Fibroblast of villous mesenchyme (primary cell): ENCODE data around the gene SUCNR1. TPM values are rescaled to one million over a fixed set of nuclear protein-coding genes. Genes with fewer than 3 reads are reported as not detected.
"Not testable (repeated sequence)": the region's sequence is repeated elsewhere in the genome, so short reads cannot be mapped to it uniquely, and the experiment has no call there.

Experiments
- DNase-seq: peaks from one replicate; pipeline ENCODE4 v3.0.0-alpha.2; 2010; ENCODE audit warnings: low read depth
- H3K4me3 ChIP-seq: 2 replicates; pipeline ENCODE4 v1.5.1; 2011; ENCODE audit warnings: low read depth, mild to moderate bottlenecking, low read length
- total RNA-seq: library from RNA; depleted of rRNA; stranded (reverse); fragments of >200 nt; gene quantifications from 2 replicates; pipeline ENCODE4 v1.2.3, GENCODE V29; 2012
- TF ChIP-seq, protein P1 (sequence below): IDR thresholded peaks from 2 replicates; pipeline ENCODE4 v1.5.1; 2012; ENCODE audit warnings: low read depth, mild to moderate bottlenecking, low read length; ENCODE audit not compliant: insufficient read depth

The SUCNR1 gene
- total RNA-seq, 1 donor, result 0.43 TPM

DNA sequence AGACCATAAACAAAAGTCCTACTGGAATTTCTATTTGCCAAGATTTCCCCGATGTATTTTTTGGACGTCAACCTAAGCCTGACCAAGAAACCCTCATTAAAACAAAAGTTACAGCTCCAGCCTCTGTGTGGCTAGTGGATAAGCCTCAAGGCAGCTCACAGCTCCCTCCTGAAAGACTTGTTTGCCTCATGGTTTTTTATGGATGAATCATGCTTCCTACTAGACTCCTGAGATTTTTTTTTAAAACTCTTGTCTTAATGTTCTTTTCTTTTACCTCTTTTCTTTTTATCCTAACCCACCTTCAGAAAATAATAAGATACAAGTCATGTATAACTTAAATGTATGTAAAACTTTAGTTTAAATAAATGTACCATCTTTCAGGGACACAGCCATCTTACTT lies 52.4 kb downstream of the SUCNR1 start:
- TF ChIP-seq, protein P1, sequence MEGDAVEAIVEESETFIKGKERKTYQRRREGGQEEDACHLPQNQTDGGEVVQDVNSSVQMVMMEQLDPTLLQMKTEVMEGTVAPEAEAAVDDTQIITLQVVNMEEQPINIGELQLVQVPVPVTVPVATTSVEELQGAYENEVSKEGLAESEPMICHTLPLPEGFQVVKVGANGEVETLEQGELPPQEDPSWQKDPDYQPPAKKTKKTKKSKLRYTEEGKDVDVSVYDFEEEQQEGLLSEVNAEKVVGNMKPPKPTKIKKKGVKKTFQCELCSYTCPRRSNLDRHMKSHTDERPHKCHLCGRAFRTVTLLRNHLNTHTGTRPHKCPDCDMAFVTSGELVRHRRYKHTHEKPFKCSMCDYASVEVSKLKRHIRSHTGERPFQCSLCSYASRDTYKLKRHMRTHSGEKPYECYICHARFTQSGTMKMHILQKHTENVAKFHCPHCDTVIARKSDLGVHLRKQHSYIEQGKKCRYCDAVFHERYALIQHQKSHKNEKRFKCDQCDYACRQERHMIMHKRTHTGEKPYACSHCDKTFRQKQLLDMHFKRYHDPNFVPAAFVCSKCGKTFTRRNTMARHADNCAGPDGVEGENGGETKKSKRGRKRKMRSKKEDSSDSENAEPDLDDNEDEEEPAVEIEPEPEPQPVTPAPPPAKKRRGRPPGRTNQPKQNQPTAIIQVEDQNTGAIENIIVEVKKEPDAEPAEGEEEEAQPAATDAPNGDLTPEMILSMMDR, result no peak
- no peak overlapping the region for H3K4me3 ChIP-seq
- DNase-seq, result peak; percentile 84

DNA sequence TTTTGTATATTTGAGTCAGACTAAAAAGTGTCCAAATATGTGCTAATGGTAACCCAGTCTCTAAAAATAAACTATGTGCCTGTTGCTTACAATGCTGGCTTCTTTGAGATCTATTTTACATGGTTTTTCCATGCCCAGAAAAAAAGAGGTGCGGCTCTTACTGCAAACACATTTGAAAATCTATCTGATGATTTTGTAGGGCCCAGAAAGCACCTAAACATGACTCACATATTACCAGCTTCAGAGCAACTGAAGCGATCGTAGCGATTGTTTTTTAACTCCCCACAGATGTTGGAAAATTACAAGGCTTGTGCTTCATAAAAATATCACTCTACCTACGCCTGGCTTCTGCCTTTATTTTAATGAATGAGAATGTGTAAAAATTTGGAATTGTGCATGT lies 53.5 kb downstream of the SUCNR1 start:
- DNase-seq, result peak; percentile 88
- TF ChIP-seq, protein P1, result no peak
- peak overlapping the region; percentile 13 for H3K4me3 ChIP-seq

DNA sequence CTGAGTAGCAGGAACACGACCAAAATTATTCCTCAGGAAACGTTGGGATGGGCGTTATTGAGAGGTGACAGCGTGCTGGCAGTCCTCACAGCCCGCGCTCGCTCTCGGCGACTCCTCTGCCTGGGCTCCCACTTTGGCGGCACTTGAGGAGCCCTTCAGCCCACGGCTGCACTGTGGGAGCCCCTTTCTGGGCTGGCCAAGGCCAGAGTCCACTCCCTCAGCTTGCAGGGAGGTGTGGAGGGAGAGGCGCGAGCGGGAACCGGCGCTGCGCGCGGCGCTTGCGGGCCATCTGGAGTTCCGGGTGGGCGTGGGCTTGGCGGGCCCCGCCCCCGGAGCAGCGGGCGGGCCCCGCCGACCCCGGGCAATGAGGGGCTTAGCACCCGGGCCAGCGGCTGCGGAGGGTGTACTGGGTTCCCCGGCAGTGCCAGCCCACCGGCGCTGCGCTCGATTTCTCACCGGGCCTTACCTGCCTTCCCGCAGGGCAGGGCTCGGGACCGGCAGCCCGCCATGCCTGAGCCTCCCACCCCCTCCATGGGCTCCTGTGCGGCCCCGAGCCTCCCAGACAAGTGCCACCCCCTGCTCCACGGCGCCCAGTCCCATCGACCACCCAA lies 54.6 kb downstream of the SUCNR1 start:
- H3K4me3 ChIP-seq, result peak overlapping the region; percentile 13
- DNase-seq, result not testable (repeated sequence)

DNA sequence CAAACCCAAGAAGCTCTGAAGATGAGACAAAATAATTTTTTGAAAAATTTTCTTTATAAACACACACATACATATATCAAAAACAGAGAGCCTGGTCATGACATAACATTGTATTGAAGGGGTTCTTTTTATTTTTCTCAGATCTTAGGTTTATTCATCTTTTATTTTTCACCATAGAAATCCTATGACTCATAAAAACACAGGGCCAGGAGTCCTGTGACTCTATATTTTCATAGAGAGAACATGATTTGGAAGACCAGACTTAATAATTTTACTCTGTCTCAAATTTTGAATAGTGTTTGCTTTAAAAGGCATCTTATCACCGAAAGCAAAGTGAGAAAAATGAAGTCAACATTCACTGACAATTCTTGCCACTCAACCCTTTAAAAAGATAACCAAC lies 57.7 kb downstream of the SUCNR1 start:
- H3K4me3 ChIP-seq, result no peak overlapping the region
- TF ChIP-seq, protein P1, result no peak
- no peak for DNase-seq

DNA sequence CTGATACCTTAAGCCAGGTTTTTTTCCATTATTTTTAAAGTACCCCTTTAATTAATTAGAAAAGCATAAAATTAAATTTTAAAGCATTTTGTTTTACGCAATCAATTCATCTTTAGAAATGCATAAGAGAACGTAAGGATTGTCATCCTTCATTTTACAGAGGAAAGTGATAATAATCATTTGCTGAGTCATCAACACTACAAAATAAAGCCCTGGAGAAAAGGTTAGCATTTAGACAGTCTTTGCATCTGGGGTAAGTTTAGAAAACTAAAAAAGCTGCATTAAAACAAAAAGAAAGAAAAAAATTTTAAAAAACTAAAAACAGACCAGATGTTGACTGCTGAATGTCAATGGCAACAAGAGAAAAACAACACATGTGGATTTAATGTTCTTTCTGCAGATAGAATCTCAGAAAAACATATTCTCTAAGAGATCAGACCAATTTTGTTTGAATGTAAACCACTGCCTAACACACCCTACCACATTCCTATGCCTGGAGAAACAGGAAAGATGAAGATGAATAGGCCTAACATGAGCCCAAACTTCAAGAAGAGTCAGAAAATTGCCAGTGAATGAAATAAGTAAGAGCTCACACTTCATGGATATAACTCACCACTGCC lies 59.9 kb downstream of the SUCNR1 start:
- DNase-seq, result peak; percentile 66
- TF ChIP-seq, protein P1, result no peak
- no peak overlapping the region for H3K4me3 ChIP-seq

Other genes with a start within 250 kb of the SUCNR1 start
- gene AADACL2, start 139.7 kb upstream of the SUCNR1 start, total RNA-seq, result not detected in 2 replicates
- gene AADAC, start 59.5 kb upstream of the SUCNR1 start, total RNA-seq, result 0.32 TPM in 1 of 2 replicates, not detected in the other